Smooth muscle cell (in vitro differentiated cells): ENCODE measurements around the gene RNF217. TPM values are rescaled to one million over a fixed set of nuclear protein-coding genes. Genes with fewer than 3 reads are reported as not detected.

Experiments
- DNase-seq: peaks from one replicate; lab custom pipeline; 2025; ENCODE audit not compliant: unreplicated experiment; lab: John Stamatoyannopoulos, UW
- H2AFZ ChIP-seq: fragments of 200-600 bp; sonication (generic); 2 replicates; pipeline ENCODE4 v1.6.0; 2016; ENCODE audit warnings: antibody characterized with exemption, low read depth, mild to moderate bottlenecking
- H3F3A ChIP-seq: fragments of 200-600 bp; sonication (generic); 2 replicates; pipeline ENCODE4 v1.6.0; 2017; ENCODE audit warnings: antibody characterized with exemption, low read depth
- H3K27ac ChIP-seq: fragments of 200-600 bp; sonication (generic); 2 replicates; pipeline ENCODE4 v1.5.1; 2016; ENCODE audit warnings: low read depth, mild to moderate bottlenecking
- H3K27me3 ChIP-seq: fragments of 200-600 bp; sonication (generic); 2 replicates; pipeline ENCODE4 v1.6.1; 2016; ENCODE audit warnings: low read depth, mild to moderate bottlenecking
- H3K36me3 ChIP-seq: fragments of 200-600 bp; sonication (generic); 2 replicates; pipeline ENCODE4 v1.5.1; 2016; ENCODE audit warnings: low read depth
- H3K4me1 ChIP-seq: fragments of 200-600 bp; sonication (generic); 2 replicates; pipeline ENCODE4 v1.5.1; 2016; ENCODE audit warnings: low read depth
- H3K4me2 ChIP-seq: fragments of 200-600 bp; sonication (generic); 2 replicates; pipeline ENCODE4 v1.6.0; 2016; ENCODE audit warnings: mild to moderate bottlenecking
- H3K4me3 ChIP-seq: fragments of 200-600 bp; sonication (generic); 2 replicates; pipeline ENCODE4 v1.5.1; 2016; ENCODE audit warnings: mild to moderate bottlenecking
- H3K79me2 ChIP-seq: fragments of 200-600 bp; sonication (generic); 2 replicates; pipeline ENCODE4 v1.6.0; 2016; ENCODE audit warnings: low read depth, mild to moderate bottlenecking
- H3K9ac ChIP-seq: fragments of 200-600 bp; sonication (generic); 2 replicates; pipeline ENCODE4 v1.6.0; 2016; ENCODE audit warnings: low read depth
- H3K9me3 ChIP-seq: fragments of 200-600 bp; sonication (generic); replicated peaks from 2 replicates; pipeline ENCODE4 v1.5.1; 2016; ENCODE audit warnings: low read depth
- H4K20me1 ChIP-seq: fragments of 200-600 bp; sonication (generic); 2 replicates; pipeline ENCODE4 v1.6.0; 2016; ENCODE audit warnings: low read depth
- CTCF ChIP-seq: fragments of 200-600 bp; sonication (generic); IDR thresholded peaks from 2 replicates; pipeline ENCODE4 v1.5.1; 2017; ENCODE audit warnings: borderline replicate concordance, mild to moderate bottlenecking, antibody characterized with exemption; ENCODE audit not compliant: insufficient read depth, poor library complexity, severe bottlenecking
- WGBS: methylation state at CpG from one replicate; pipeline ENCODE4 v1.1.7; 2016; ENCODE audit warnings: low lambda C conversion rate; 5-methylcytosine and 5-hydroxymethylcytosine counted together
- polyA plus RNA-seq: library from polyadenylated mRNA; unstranded; fragments of >200 nt; fragmentation: Nextera tagmentation; extraction: Ambion mirVana; gene quantifications from 2 replicates; pipeline ENCODE4 v1.2.1, GENCODE V29; 2016
- total RNA-seq: library from RNA; depleted of rRNA; stranded (reverse); fragments of >200 nt; gene quantifications from 2 replicates; pipeline ENCODE4 v1.2.3, GENCODE V29; 2014

RNF217 gene
- total and polyA plus RNA-seq, 2 experiments from 2014 or later = 15.6 to 127 TPM

- Histone ChIP-seq H3K9ac (no peak overlapping the region), H3K4me3 (no peak overlapping the region), H3K4me1 (peaks cover 3% of the 10 kb centered on the region), H3K79me2 (no peaks in the 10 kb centered on the region), H3K9me3 (peaks cover 4% of the 10 kb centered on the region), H3K4me2 (no peak overlapping the region), H3F3A (no peaks in the 10 kb centered on the region), H3K27me3 (no peaks in the 10 kb centered on the region), H3K27ac (no peak overlapping the region), H3K36me3 (no peaks in the 10 kb centered on the region), H4K20me1 (no peaks in the 10 kb centered on the region), H2AFZ (no peak overlapping the region)
- TF ChIP-seq CTCF = no peak
- 100% methylated on average over 1 of the region's 1 CpG for WGBS
- no peak for DNase-seq
Observed at GRCh38 chr6:125116170-125116569, 153.9 kb downstream of the RNF217 start.

GRCh38 chr6:125116710-125117109, 154.5 kb downstream of the RNF217 start:
- Histone ChIP-seq H3F3A (no peaks in the 10 kb centered on the region), H3K4me2 (no peak overlapping the region), H3K9ac (no peak overlapping the region), H3K27me3 (no peaks in the 10 kb centered on the region), H3K4me3 (no peak overlapping the region), H4K20me1 (no peaks in the 10 kb centered on the region), H3K9me3 (no peaks in the 10 kb centered on the region), H2AFZ (no peak overlapping the region), H3K36me3 (no peaks in the 10 kb centered on the region), H3K79me2 (no peaks in the 10 kb centered on the region), H3K4me1 (peaks cover 3% of the 10 kb centered on the region), H3K27ac (no peak overlapping the region)
- DNase-seq = no peak
- WGBS = 94% methylated on average over 4 of the region's 4 CpGs
- no peak for TF ChIP-seq CTCF

GRCh38 chr6:125117818-125118217, 155.6 kb downstream of the RNF217 start:
- no peaks in the 10 kb centered on the region for H3K9me3 ChIP-seq
- H4K20me1 ChIP-seq = no peaks in the 10 kb centered on the region
- no peak overlapping the region for H3K9ac ChIP-seq
- no peaks in the 10 kb centered on the region for H3K79me2 ChIP-seq
- WGBS = 83% methylated on average over 3 of the region's 3 CpGs
- H3K36me3 ChIP-seq = no peaks in the 10 kb centered on the region
- no peaks in the 10 kb centered on the region for H3K27me3 ChIP-seq
- DNase-seq = no peak
- H3K4me1 ChIP-seq = peaks cover 3% of the 10 kb centered on the region
- H3K4me3 ChIP-seq = no peak overlapping the region
- H3F3A ChIP-seq = no peaks in the 10 kb centered on the region
- no peak overlapping the region for H2AFZ ChIP-seq
- no peak for TF ChIP-seq CTCF
- H3K27ac ChIP-seq = no peak overlapping the region
- H3K4me2 ChIP-seq = no peak overlapping the region

GRCh38 chr6:125120054-125120590, 157.9 kb downstream of the RNF217 start:
- no peaks in the 10 kb centered on the region for H3K79me2 ChIP-seq
- H4K20me1 ChIP-seq = no peaks in the 10 kb centered on the region
- no peak overlapping the region for H3K4me2 ChIP-seq
- 74% methylated on average over 3 of the region's 3 CpGs for WGBS
- no peak overlapping the region for H2AFZ ChIP-seq
- H3K4me1 ChIP-seq = peaks cover 3% of the 10 kb centered on the region
- no peak overlapping the region for H3K4me3 ChIP-seq
- H3K9ac ChIP-seq = no peak overlapping the region
- H3K9me3 ChIP-seq = no peaks in the 10 kb centered on the region
- H3K36me3 ChIP-seq = no peaks in the 10 kb centered on the region
- H3F3A ChIP-seq = no peaks in the 10 kb centered on the region
- no peak for DNase-seq
- no peak overlapping the region for H3K27ac ChIP-seq
- no peak for TF ChIP-seq CTCF
- H3K27me3 ChIP-seq = no peaks in the 10 kb centered on the region
